GM19395 (cell line): ENCODE measurements around the gene MARCHF10.

Experiments used
- ATAC-seq: cut with Tn5 transposase; IDR thresholded peaks from one replicate; pipeline ENCODE4 v1.9.1; 2021; ENCODE audit warnings: mild to moderate bottlenecking, moderate library complexity; ENCODE audit not compliant: unreplicated experiment

Gene MARCHF10

GRCh38 chr17:62755141-62755851 lies 52.8 kb downstream of the MARCHF10 start:
- no peak for ATAC-seq

DNA sequence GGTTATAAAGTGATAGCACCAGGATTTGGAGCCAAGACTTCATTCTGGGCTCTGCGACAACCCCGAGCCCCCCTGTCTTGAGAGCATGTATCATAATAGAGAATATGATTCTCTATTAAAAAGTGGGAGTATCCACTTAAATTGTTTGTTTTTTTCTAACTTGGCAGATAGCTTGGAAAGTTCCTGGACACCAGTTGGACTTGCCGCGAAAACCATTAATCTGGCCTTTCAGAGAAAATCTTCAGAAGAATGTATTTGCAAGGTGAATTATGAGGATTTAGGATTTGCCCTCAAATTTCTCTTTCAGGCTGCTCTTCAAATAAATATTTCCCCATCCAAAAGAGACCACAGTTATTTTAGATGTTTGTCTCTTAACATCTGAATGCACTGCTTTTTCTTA lies 53.5 kb downstream of the MARCHF10 start:
- ATAC-seq = no peak

DNA sequence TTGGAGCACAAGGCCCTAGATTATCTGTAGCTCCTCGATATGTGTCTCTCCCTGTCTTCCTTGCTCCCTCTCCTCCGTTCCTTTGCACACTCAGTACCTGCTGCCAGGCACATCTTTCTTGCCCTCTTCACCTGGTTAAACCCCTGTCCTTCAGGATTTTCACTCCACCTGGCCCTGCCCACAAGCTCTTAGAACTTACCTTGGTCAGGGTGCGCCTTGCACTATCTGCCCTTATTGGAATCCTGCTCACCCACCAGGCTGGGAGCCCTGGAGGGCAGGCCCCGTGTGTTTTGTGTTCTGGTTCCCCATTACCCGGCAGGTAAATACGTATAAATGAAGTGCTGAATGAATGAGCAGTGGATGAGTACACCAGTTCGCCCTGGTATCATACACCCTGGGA lies 54.6 kb downstream of the MARCHF10 start:
- ATAC-seq = no peak

- no peak for ATAC-seq
Observed at GRCh38 chr17:62751060-62751691, 56.9 kb downstream of the MARCHF10 start.

DNA sequence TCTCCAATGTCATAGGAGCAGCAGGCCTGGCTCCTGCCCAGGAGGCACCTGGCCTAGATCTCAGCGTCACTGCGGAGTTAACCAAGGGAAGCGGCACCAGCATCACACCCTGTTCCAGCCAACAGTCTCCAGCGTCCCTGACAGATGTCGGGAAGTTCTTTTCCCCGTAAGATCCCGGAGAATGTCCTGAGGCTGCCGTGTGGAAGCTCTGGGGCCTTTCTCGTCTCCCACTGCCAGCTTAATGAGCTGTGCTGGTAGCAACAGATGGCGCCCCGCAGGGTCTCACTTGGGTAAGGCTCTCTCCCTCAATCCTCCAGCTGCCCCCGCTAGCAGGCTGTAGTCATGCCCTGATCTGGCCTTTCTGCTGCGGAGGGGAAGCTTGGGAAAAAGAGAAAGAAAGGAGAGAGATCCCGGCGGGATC lies 57.5 kb downstream of the MARCHF10 start:
- no peak for ATAC-seq

DNA sequence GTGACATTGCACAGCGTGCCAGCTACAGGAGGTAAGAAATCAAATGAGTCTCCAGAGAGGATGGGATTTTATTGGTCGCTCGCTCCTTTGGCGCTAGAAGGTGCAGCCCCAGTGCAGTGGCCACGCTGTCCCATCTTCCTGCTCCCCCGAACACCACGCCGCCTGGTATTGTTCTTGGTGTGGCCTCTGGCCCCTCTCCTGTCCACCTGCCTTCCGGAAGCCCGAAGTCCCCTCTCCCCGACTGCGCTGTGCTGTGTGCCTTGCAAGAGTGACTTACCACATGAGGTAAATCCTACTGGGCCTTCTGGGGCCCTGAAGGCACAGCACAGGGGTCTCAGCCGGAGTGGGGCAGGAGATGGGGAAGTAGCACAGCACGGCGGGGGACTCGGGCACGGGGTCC lies 58.2 kb downstream of the MARCHF10 start:
- no peak for ATAC-seq

DNA sequence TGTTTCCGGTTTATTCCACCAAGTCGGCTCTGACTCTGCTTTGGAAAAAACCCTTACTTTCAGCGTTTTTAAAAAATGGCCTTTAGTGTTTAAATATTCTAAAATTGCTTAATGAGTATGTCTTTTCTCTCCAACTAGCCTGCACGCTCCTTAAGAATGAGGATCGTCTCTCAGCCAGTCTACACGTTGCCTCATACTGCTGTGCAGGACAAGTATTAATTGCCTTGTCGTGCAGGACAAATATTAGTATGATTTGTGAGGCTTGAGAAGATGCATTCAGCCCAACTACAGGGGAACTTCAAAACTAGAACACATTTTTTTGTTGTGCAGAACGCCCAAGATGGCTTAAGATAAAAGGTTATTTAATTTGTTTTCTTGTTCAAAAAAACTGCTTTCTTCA lies 61.2 kb downstream of the MARCHF10 start:
- no peak for ATAC-seq

GRCh38 chr17:62745806-62746205 lies 62.3 kb downstream of the MARCHF10 start:
- no peak for ATAC-seq

GRCh38 chr17:62744259-62744658 lies 63.9 kb downstream of the MARCHF10 start:
- ATAC-seq = no peak

DNA sequence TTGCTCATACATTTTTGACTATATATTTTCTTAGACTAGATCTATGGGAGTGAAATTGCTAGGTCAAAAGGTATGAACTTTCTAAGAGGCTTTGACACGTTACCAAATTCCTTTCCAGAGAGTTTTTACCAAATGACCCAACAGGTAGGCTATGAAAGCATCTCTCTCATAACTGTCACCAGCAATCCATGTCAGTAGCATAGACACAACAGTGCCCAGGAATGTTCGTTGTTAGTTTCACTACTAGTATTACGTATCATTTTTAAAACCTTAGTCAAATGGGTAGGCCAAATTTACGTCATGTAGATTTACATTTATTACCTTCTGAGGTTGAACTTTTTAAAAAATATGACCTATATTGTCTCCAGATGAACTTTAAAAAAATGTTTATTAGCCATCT lies 66.8 kb downstream of the MARCHF10 start:
- ATAC-seq = no peak

- no peak for ATAC-seq
Observed at GRCh38 chr17:62739645-62740388, 68.3 kb downstream of the MARCHF10 start.

GRCh38 chr17:62738281-62738680 lies 69.8 kb downstream of the MARCHF10 start:
- ATAC-seq = no peak

DNA sequence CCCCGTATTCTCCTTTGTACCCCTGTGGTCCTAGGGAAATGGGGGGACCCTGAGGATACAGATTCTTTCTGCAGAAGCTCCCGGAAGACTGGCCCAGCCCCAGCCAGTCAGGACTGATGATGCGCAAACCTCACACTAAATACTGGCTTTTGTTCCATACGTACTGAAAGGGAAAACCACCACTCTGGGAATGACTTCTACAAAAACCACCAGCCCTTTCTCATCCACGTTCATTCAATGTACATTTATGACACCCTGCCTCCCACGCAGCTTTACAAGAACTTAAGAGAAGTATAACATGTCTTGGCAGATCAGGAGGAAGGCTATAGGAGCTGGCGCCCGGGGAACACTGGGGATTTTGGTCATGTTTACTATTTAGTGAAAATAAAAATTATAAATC lies 70.6 kb downstream of the MARCHF10 start:
- ATAC-seq = no peak

DNA sequence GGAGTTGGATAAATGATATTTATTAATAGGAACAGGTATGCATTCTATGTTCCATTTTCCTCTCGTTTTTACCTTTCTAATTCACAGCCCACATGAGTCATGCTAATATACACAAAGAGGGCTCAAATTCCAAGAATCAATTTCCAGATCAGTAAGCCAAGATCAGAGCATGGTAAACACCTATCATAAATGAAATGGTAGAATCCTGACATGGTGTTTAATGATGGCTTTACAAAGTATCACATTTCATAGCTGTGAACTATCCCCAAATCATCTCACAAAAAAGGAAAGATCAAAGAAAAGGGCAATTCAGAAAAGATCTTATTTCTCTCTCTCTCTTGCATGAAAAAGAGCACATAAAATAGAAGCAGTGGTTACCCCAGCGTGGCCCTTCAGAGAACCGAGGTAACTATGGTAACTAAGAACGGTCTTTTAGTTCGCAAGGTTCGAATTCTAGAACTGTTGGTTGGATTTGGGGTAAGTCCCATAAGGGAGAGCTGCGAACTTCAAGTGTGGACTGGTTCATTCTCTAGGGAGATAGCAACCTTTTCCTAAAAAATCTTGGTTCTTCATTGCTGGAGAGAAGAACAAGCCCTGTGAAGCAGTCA lies 73.0 kb downstream of the MARCHF10 start:
- no peak for ATAC-seq

DNA sequence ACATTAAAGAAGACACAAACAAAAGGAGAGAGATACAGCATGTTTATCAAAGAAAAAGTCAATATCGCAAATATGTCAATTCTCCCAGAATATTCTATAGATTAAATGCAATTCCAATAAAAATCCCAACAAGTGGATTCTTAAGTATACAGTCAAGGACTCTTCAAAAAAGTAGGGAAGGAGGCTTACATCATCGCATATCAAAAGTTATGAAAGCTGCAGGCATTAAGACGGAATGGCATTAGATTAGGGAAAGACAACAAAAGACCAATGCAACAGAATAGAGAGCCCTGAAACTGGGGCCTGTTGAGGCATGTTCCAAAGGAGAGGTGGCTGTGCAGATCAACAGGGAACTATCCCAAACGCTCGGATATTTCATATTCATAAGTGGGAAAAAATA lies 76.0 kb downstream of the MARCHF10 start:
- no peak for ATAC-seq

- no peak for ATAC-seq
Observed at GRCh38 chr17:62727916-62728672, 80.0 kb downstream of the MARCHF10 start.

- no peak for ATAC-seq
Observed at GRCh38 chr17:62725791-62726249, 82.3 kb downstream of the MARCHF10 start.

DNA sequence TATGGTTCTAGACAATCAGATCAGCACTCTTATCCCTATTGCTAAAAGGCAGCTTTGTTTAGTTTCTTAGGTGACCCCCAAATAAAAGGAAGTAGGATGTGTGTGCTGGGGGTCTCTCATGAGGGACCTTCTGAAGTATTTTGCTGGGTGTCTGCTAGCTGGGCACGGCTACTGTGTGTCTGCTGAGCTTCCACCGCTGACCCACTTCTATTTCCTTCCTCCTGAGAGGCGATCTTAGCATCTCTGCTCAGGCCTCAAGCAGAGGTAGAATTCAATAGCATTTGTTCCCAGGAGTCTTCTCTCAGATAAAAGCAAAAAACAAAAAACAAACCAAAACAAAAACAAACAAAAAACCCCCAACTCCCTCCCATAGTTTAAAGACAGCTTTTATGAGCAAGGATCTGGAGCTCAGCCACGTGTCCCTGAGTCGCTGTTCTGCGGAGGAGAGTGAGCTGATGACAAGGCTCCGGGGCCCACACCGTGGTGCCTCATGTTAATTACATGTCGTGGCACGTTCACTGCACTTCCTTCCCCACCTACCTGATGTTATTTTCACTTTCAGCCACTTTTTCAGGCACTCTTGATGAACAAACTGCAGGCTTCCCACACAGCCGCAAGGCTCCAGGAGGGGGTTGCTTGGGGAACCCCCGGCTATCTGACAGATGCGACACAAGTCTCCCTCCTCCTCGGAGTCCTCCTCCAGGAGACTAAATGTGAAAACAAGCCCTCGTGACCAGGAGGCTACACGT lies 83.5 kb downstream of the MARCHF10 start:
- ATAC-seq = peak; percentile 96

DNA sequence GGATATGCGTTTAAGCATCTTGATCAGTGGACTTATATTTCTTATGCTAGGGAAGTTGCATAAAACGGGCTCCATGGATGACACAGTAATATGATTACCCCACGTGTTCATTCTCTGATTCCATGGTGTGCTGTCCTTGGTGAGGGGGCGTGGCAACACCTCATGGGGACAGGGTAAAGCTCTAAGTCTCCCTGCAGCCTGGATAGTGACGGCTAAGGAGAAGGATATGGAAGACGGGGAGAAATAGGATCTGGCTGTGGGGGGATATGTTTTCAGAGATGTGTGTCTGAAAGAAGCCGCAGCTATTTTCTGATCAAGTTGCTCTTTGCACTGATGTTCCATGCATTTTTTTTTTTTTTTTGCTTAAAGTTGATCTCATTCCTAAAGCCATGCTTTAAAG lies 84.3 kb downstream of the MARCHF10 start:
- no peak for ATAC-seq

DNA sequence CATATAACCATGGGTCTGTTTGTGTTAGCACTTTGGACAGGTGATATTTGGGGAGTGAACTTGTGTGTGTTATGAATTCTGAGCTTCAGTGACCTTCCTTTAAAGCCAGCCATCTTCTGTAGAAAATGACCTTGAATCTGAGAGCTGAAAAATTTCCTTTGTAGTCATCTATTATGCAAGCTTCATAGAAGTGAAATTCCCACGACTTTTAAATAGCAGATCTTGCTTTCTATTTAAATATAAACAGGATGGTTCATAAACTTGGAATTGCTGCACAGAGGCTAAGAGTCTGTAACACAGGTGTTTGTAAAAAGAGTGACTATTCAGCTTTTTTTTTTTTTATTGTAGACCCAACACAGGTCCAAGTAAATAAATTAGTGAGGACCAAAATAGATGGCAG lies 85.5 kb downstream of the MARCHF10 start:
- ATAC-seq = no peak
